Astrocyte (in vitro differentiated cells and primary cell): ENCODE results near the gene OXLD1. TPM values are rescaled to one million over a fixed set of nuclear protein-coding genes. Genes with fewer than 3 reads are reported as not detected.

Experiments
- DNase-seq: peaks from one replicate; pipeline ENCODE4 v3.0.0-alpha.2; 2010; ENCODE audit warnings: low read depth
- FAIRE-seq: peaks from 2 replicates; lab custom pipeline; 2011; peaks lifted over from hg19 to GRCh38; lab: Jason Lieb, UNC
- H2AFZ ChIP-seq: 2 replicates; pipeline ENCODE4 v1.6.0; 2012; ENCODE audit warnings: low read depth, low read length, inconsistent platforms
- H3K27ac ChIP-seq: 2 replicates; pipeline ENCODE4 v1.5.1; 2011; ENCODE audit warnings: low read depth, low read length, inconsistent platforms
- H3K27me3 ChIP-seq: 2 replicates; pipeline ENCODE4 v1.6.0; 2011; ENCODE audit warnings: low read length, inconsistent platforms; ENCODE audit not compliant: insufficient read depth
- H3K36me3 ChIP-seq: 2 replicates; pipeline ENCODE4 v1.5.1; 2011; ENCODE audit warnings: low read length, inconsistent platforms; ENCODE audit not compliant: insufficient read depth
- H3K4me1 ChIP-seq: 2 replicates; pipeline ENCODE4 v1.5.1; 2011; ENCODE audit warnings: low read length, inconsistent platforms; ENCODE audit not compliant: insufficient read depth
- H3K4me2 ChIP-seq: 2 replicates; pipeline ENCODE4 v1.6.0; 2012; ENCODE audit warnings: low read length, inconsistent platforms
- H3K4me3 ChIP-seq: 2 replicates; pipeline ENCODE4 v1.5.1; 2011; ENCODE audit warnings: low read depth, mild to moderate bottlenecking, low read length, inconsistent platforms; ENCODE audit not compliant: insufficient read depth
- H3K79me2 ChIP-seq: 2 replicates; pipeline ENCODE4 v1.6.0; 2012; ENCODE audit warnings: mild to moderate bottlenecking, low read length, inconsistent platforms; ENCODE audit not compliant: insufficient read depth
- H3K9ac ChIP-seq: 2 replicates; pipeline ENCODE4 v1.6.0; 2012; ENCODE audit warnings: mild to moderate bottlenecking, low read length, inconsistent platforms
- H3K9me3 ChIP-seq: 2 replicates; pipeline ENCODE4 v1.5.1; 2012; ENCODE audit warnings: low read depth, mild to moderate bottlenecking, low read length, inconsistent platforms; ENCODE audit not compliant: insufficient read depth
- H4K20me1 ChIP-seq: 2 replicates; pipeline ENCODE4 v1.6.0; 2012; ENCODE audit warnings: low read length, inconsistent platforms; ENCODE audit not compliant: insufficient read depth
- H3K27ac Mint-ChIP-seq: one replicate; pipeline ENCODE4 v1.8.0; 2021; ENCODE audit warnings: mild to moderate bottlenecking, mixed read lengths; ENCODE audit not compliant: unreplicated experiment
- H3K27me3 Mint-ChIP-seq: one replicate; pipeline ENCODE4 v1.8.0; 2021; ENCODE audit warnings: low read depth, mixed read lengths; ENCODE audit not compliant: unreplicated experiment
- H3K36me3 Mint-ChIP-seq: one replicate; pipeline ENCODE4 v1.8.0; 2021; ENCODE audit warnings: low read depth, mixed read lengths; ENCODE audit not compliant: unreplicated experiment
- H3K4me1 Mint-ChIP-seq: one replicate; pipeline ENCODE4 v1.8.0; 2021; ENCODE audit warnings: low read depth, mixed read lengths; ENCODE audit not compliant: unreplicated experiment
- H3K4me3 Mint-ChIP-seq: one replicate; pipeline ENCODE4 v1.8.0; 2021; ENCODE audit warnings: mild to moderate bottlenecking, moderate library complexity, mixed read lengths; ENCODE audit not compliant: unreplicated experiment
- H3K9me3 Mint-ChIP-seq: one replicate; pipeline ENCODE4 v1.8.0; 2021; ENCODE audit warnings: mild to moderate bottlenecking, mixed read lengths; ENCODE audit not compliant: unreplicated experiment
- EZH2 ChIP-seq: IDR thresholded peaks from 2 replicates; pipeline ENCODE4 v1.6.1; 2012; ENCODE audit warnings: mild to moderate bottlenecking, low read length, inconsistent platforms; ENCODE audit not compliant: insufficient read depth
- total RNA-seq: library from RNA; stranded (reverse); gene quantifications from 2 replicates; pipeline ENCODE4 v1.2.1, GENCODE V29; 2021
- TF ChIP-seq, protein P1 (sequence below): IDR thresholded peaks from 2 replicates; pipeline ENCODE4 v1.5.1; 2011; ENCODE audit warnings: low read depth, mild to moderate bottlenecking, inconsistent platforms, low read length, moderate library complexity; ENCODE audit not compliant: insufficient read depth

OXLD1 gene
- total RNA-seq, 1 donor from 2014 or later = 22.0 TPM

DNA sequence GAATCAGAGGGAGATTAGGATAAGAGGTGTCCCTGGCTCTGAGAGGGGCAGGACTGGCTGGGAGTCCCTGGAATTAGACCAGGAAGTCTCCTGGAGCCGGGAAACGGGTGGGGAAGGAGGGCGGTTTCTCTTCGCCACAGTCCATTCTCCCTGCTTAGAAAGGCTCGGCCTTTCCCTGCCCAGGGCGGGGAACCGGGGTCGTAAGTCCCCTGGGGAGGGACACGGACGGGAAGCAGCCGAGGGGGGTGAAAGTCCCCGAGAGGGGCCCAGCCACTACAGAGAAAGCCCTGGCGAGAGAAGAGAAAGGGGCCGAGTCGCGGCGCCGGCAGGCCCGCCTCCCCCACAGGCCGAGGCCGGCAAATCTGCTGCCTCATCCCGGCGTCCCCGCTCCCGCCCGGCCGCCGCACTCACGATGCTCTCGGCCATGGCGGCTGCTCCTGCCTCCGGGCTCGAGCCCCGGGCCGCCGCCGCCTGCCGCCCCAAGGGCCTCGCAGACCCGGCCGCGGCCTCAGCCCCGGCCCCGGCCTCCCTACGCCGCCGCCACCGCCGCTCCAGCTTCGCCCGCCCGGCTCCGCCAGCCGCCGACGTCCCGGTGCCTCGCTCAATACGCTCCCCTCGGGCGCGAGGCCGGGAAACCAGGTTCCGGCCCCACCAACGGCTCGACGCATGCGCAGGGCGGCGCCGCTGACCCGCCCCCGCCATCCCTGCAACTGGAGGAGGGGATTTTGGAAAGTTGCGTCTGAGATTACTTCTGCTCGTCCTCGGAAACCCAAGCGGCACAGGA lies 29.7 kb downstream of the OXLD1 start, which contains the start of the genes NPLOC4 and TSPAN10:
TSS of gene NPLOC4 (minus strand) at position 608 of the 784 bp plus-strand sequence. CDS start at position 426, 182 bp downstream.
TSS of gene TSPAN10 (plus strand) at position 692 of the 784 bp plus-strand sequence. CDS start 5,217 bp downstream, outside the sequence.
- Histone ChIP-seq H4K20me1 (peaks cover 43% of the 10 kb centered on the region), H3K79me2 (peaks cover 50% of the 10 kb centered on the region), H3K27me3 (no peaks in the 10 kb centered on the region), H3K27ac (peak within 1 kb of the TSS; percentile 89), H2AFZ (peak within 1 kb of the TSS; percentile 88), H3K4me2 (peak within 1 kb of the TSS; percentile 96), H3K9ac (peak within 1 kb of the TSS; percentile 97), H3K4me1 (peaks cover 12% of the 10 kb centered on the region), H3K36me3 (peaks cover 7% of the 10 kb centered on the region), H3K9me3 (no peaks in the 10 kb centered on the region), H3K4me3 (peak within 1 kb of the TSS; percentile 86)
- H3K36me3 Mint-ChIP-seq = peaks cover 3% of the 10 kb centered on the region
- peaks cover 12% of the 10 kb centered on the region for H3K4me1 Mint-ChIP-seq
- no peak for FAIRE-seq
- no peaks in the 10 kb centered on the region for H3K9me3 Mint-ChIP-seq
- TF ChIP-seq, protein P1, sequence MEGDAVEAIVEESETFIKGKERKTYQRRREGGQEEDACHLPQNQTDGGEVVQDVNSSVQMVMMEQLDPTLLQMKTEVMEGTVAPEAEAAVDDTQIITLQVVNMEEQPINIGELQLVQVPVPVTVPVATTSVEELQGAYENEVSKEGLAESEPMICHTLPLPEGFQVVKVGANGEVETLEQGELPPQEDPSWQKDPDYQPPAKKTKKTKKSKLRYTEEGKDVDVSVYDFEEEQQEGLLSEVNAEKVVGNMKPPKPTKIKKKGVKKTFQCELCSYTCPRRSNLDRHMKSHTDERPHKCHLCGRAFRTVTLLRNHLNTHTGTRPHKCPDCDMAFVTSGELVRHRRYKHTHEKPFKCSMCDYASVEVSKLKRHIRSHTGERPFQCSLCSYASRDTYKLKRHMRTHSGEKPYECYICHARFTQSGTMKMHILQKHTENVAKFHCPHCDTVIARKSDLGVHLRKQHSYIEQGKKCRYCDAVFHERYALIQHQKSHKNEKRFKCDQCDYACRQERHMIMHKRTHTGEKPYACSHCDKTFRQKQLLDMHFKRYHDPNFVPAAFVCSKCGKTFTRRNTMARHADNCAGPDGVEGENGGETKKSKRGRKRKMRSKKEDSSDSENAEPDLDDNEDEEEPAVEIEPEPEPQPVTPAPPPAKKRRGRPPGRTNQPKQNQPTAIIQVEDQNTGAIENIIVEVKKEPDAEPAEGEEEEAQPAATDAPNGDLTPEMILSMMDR = no peak
- no peak for TF ChIP-seq EZH2
- peak within 1 kb of the TSS; percentile 98 for H3K4me3 Mint-ChIP-seq
- no peaks in the 10 kb centered on the region for H3K27me3 Mint-ChIP-seq
- peak; percentile 53 for DNase-seq
- H3K27ac Mint-ChIP-seq = peak within 1 kb of the TSS; percentile 96

DNA sequence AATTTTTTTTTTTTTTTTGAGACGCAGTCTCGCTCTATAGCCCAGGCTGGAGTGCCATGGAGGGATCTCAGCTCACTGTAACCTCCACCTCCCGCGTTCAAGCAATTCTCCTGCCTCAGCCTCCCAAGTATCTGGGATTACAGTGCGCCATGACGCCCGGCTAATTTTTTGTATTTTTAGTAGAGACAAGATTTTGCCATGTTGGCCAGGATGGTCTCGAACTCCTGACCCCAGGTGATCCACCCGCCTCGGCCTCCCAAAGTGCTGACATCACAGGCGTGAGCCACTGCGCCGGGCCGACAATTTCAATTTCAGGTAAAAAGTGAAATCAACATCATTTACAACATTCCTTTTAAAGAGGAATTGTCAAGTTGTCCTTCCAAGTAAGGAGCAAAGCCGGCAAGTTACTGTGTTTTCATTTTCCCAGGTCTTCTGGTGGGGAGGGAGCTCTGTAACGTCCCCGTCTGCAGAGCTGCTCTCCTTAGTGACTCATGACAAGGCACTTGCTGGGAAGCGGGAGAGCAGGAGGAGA lies 30.4 kb downstream of the OXLD1 start:
- Histone ChIP-seq H3K36me3 (peaks cover 7% of the 10 kb centered on the region), H3K9me3 (no peaks in the 10 kb centered on the region), H3K79me2 (peaks cover 56% of the 10 kb centered on the region), H3K27ac (peak overlapping the region; percentile 89), H2AFZ (no peak overlapping the region), H3K27me3 (no peaks in the 10 kb centered on the region), H3K9ac (peak overlapping the region; percentile 97), H3K4me3 (peak overlapping the region; percentile 86), H3K4me2 (peak overlapping the region; percentile 96), H4K20me1 (peaks cover 49% of the 10 kb centered on the region), H3K4me1 (peaks cover 11% of the 10 kb centered on the region)
- DNase-seq = peak; percentile 46
- Mint-ChIP-seq H3K9me3 (no peaks in the 10 kb centered on the region), H3K27me3 (no peaks in the 10 kb centered on the region), H3K4me1 (peaks cover 10% of the 10 kb centered on the region), H3K4me3 (peak overlapping the region; percentile 98), H3K27ac (peak overlapping the region; percentile 96), H3K36me3 (peaks cover 3% of the 10 kb centered on the region)
- TF ChIP-seq, protein P1 = no peak
- TF ChIP-seq EZH2 = no peak
- no peak for FAIRE-seq
